Glutamatergic neuron (in vitro differentiated cells): ENCODE measurements around the gene BMP6. TPM values are rescaled to one million over a fixed set of nuclear protein-coding genes. Genes with fewer than 3 reads are reported as not detected.

Source experiments
- DNase-seq: peaks from one replicate; pipeline ENCODE4 v3.0.0; 2022
- H3K27ac Mint-ChIP-seq: one replicate; pipeline ENCODE4 v1.8.0; 2020; ENCODE audit warnings: mild to moderate bottlenecking, mixed read lengths, inconsistent platforms; ENCODE audit not compliant: unreplicated experiment
- H3K27me3 Mint-ChIP-seq: one replicate; pipeline ENCODE4 v1.8.0; 2020; ENCODE audit warnings: mild to moderate bottlenecking, moderate library complexity, mixed read lengths, inconsistent platforms; ENCODE audit not compliant: unreplicated experiment
- H3K36me3 Mint-ChIP-seq: one replicate; pipeline ENCODE4 v1.8.0; 2020; ENCODE audit warnings: mild to moderate bottlenecking, mixed read lengths, inconsistent platforms; ENCODE audit not compliant: unreplicated experiment
- H3K4me1 Mint-ChIP-seq: one replicate; pipeline ENCODE4 v1.8.0; 2020; ENCODE audit warnings: mild to moderate bottlenecking, low read depth, mixed read lengths, inconsistent platforms; ENCODE audit not compliant: unreplicated experiment
- H3K4me3 Mint-ChIP-seq: one replicate; pipeline ENCODE4 v1.8.0; 2020; ENCODE audit warnings: mild to moderate bottlenecking, mixed read lengths, inconsistent platforms; ENCODE audit not compliant: unreplicated experiment
- H3K9me3 Mint-ChIP-seq: one replicate; pipeline ENCODE4 v1.8.0; 2020; ENCODE audit warnings: mild to moderate bottlenecking, moderate library complexity, mixed read lengths, inconsistent platforms; ENCODE audit not compliant: unreplicated experiment
- total RNA-seq: library from RNA; stranded (reverse); fragmentation: NEBNext Ultra II Directional; extraction: Animal tissue kit (Norgen Biotek cat#: 25700); gene quantifications from one replicate; pipeline ENCODE4 v1.2.1, GENCODE V29; 2021; ENCODE audit not compliant: unreplicated experiment
- TF ChIP-seq, protein P1 (sequence below): fragments of 200-600 bp; sonication (generic); IDR thresholded peaks from one replicate; pipeline ENCODE4 v1.5.0; 2021; ENCODE audit not compliant: partially characterized antibody, unreplicated experiment

The BMP6 gene
- total RNA-seq, 1 donor from 2014 or later, result 0.25 TPM

DNA sequence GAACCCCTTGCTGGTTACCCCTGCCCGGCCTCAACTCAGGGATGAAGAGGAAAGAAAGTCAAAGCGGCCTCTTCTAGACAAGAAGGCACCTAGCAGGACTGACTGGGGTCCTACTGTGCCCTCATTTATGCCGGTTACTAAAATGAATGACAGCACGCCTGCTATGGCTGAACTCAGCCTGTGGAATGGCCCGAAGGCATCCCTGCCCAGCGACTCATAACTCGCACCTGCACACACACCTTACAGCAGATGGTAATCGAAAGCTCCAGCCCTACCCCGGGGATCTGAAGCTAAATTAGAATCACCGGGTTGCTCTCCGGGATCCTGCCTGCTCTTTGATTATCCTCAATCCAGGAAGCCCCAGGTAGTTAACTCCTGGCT is 185.4 kb downstream of the BMP6 start:
- H3K36me3 Mint-ChIP-seq, result no peaks in the 10 kb centered on the region
- no peak overlapping the region for H3K27ac Mint-ChIP-seq
- TF ChIP-seq, protein P1, sequence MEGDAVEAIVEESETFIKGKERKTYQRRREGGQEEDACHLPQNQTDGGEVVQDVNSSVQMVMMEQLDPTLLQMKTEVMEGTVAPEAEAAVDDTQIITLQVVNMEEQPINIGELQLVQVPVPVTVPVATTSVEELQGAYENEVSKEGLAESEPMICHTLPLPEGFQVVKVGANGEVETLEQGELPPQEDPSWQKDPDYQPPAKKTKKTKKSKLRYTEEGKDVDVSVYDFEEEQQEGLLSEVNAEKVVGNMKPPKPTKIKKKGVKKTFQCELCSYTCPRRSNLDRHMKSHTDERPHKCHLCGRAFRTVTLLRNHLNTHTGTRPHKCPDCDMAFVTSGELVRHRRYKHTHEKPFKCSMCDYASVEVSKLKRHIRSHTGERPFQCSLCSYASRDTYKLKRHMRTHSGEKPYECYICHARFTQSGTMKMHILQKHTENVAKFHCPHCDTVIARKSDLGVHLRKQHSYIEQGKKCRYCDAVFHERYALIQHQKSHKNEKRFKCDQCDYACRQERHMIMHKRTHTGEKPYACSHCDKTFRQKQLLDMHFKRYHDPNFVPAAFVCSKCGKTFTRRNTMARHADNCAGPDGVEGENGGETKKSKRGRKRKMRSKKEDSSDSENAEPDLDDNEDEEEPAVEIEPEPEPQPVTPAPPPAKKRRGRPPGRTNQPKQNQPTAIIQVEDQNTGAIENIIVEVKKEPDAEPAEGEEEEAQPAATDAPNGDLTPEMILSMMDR, result no peak
- peaks cover 2% of the 10 kb centered on the region for H3K9me3 Mint-ChIP-seq
- no peak overlapping the region for H3K4me3 Mint-ChIP-seq
- H3K27me3 Mint-ChIP-seq, result peaks cover 4% of the 10 kb centered on the region
- no peaks in the 10 kb centered on the region for H3K4me1 Mint-ChIP-seq
- DNase-seq, result no peak

DNA sequence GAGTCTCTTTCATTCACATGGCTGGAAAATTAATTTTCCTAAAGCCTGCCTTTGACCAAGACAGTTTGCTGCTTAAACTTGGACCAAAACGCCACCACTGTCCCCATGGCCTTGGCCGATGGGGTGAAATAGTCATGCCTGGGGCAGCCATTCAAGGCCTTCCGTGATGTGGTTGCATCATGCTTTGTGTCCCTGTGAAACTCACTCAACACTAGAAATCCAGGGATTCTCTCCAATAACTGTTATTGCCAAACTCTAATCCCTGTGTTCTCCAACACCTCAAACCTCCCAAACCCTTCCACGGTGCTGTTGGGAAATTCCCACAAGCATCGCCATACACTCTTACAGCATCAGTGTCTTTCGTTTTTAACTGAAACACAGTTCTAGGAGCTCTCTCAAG is 186.1 kb downstream of the BMP6 start:
- Mint-ChIP-seq H3K4me1 (no peaks in the 10 kb centered on the region), H3K27ac (no peak overlapping the region), H3K4me3 (no peak overlapping the region), H3K36me3 (no peaks in the 10 kb centered on the region), H3K9me3 (peaks cover 2% of the 10 kb centered on the region), H3K27me3 (peaks cover 4% of the 10 kb centered on the region)
- TF ChIP-seq, protein P1, result no peak
- DNase-seq, result no peak

DNA sequence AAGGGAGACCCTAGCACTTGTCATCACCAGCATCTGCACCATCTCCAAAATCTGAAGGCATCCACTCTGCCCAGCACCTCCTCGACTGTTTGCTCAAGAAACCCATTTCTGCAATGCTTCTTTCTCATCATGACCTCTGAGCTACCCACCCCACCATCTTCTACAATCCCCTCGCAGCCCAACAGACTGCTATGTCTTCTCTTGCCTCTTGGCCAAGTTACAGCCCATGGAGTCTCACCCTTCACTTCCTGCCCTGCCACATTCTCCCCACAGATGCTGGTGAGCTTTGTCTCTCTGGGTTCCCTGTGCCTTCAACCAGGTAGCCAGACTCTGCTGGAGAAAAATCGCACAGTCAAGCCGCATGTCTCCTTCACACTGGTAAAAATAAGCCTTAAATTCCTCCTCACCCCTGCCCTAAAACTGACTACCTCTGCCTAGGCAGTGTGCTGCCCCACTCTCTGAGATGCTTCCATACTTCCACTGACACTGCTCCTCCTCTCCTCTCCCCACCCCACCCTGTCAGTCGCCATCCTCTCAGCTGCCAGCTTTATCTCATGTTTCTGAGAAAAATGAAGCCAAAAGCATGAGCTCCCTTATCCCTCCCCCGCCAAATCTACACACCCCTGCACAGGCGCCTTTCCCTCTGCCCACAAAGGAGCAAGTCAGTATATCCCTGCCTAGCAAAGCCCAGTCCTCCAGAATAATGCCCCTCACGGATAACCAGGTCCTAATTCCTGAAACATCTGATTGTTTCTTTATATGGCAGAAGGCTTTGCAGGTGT is 187.0 kb downstream of the BMP6 start:
- H3K27ac Mint-ChIP-seq, result no peak overlapping the region
- TF ChIP-seq, protein P1, result no peak
- H3K4me1 Mint-ChIP-seq, result no peaks in the 10 kb centered on the region
- H3K9me3 Mint-ChIP-seq, result peaks cover 2% of the 10 kb centered on the region
- H3K36me3 Mint-ChIP-seq, result no peaks in the 10 kb centered on the region
- H3K27me3 Mint-ChIP-seq, result peaks cover 2% of the 10 kb centered on the region
- H3K4me3 Mint-ChIP-seq, result no peak overlapping the region
- no peak for DNase-seq

DNA sequence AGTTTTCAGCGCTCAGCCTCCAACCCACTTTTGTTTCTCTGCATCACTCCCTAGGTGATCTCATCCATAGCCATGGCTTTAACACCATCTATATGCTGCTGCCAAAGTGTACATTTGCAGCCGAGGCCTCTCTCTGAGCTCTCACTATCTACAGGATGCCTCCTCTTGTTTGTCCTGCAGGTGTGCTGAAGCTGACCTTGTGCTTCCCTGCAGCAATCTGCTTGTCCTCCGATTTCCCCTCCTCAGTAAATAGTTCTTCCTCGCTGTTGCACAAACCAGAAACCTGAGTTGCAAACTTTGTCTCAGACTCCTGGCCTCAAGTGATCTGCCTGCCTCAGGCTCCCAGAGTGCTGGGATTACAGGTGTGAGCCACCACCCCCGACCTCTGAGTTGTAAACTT is 188.4 kb downstream of the BMP6 start:
- H3K36me3 Mint-ChIP-seq, result no peaks in the 10 kb centered on the region
- no peak for DNase-seq
- H3K4me1 Mint-ChIP-seq, result no peaks in the 10 kb centered on the region
- no peak overlapping the region for H3K4me3 Mint-ChIP-seq
- TF ChIP-seq, protein P1, result no peak
- no peak overlapping the region for H3K27ac Mint-ChIP-seq
- H3K27me3 Mint-ChIP-seq, result no peaks in the 10 kb centered on the region
- H3K9me3 Mint-ChIP-seq, result peaks cover 2% of the 10 kb centered on the region

DNA sequence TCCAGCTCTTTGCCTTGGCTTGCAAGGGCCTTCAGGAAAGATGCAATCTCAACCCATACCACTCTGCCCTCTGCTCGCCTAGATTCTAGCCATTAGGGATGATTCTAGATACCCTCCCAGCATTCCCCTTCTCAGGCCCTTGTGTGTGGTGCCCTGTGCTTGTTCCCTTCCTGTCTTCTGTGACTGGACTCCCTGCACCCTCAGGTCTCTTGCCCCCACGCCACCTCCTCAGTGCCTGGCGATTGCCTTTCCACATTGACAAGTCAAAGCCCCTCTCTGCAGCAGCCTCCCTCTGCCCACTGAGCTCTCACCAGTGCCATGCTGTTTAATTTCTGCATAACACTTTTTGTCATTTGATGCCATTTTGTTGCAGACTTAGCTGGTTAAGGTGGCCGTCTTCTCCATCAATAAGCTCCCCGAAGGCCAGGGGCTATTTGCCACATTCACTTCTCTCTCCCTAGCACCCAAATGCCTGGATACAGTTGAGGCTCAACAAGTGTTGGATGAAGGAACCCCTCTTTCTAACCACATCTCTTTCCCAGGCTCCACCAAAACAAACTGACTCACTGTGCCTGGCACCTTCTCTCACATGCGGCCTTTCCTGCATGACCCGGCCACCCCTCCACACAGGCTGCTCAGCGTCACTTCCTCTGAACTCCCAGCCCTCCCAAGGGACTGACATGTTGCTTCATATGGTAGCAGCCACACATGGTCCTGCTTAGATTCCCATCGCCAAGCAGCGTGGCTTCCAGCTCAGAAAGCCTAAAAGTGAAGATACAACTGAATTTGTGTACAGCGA is 189.3 kb downstream of the BMP6 start:
- H3K4me3 Mint-ChIP-seq, result no peak overlapping the region
- no peaks in the 10 kb centered on the region for H3K27me3 Mint-ChIP-seq
- no peaks in the 10 kb centered on the region for H3K9me3 Mint-ChIP-seq
- TF ChIP-seq, protein P1, result no peak
- no peaks in the 10 kb centered on the region for H3K4me1 Mint-ChIP-seq
- H3K27ac Mint-ChIP-seq, result no peak overlapping the region
- no peak for DNase-seq
- H3K36me3 Mint-ChIP-seq, result no peaks in the 10 kb centered on the region
